Motor neuron (in vitro differentiated cells): ENCODE measurements around the gene PPEF2. TPM values are rescaled to one million over a fixed set of nuclear protein-coding genes. Genes with fewer than 3 reads are reported as not detected.
"Not testable (repeated sequence)": the region's sequence is repeated elsewhere in the genome, so short reads cannot be mapped to it uniquely, and the experiment has no call there.

Experiments used
- ATAC-seq, 8 experiments: fragments of 200-7000 bp; cut with Tn5 transposase; replicated peaks in 6 of 8; 2 replicates each; pipeline ENCODE4 v1.8.0; 2021; ENCODE audit warnings: mild to moderate bottlenecking in 8 of 8, moderate library complexity in 8 of 8
- H3K27ac ChIP-seq, 2 donors: fragments of 250-450 bp; sonication (Bioruptor Pico); 2 replicates each; pipeline ENCODE4 v1.9.0; 2021; ENCODE audit warnings: antibody characterized with exemption in 2 of 2, mild to moderate bottlenecking in 2 of 2, moderate library complexity in 1 of 2
- H3K4me1 ChIP-seq, 2 donors: fragments of 250-450 bp; sonication (Bioruptor Pico); replicated peaks in 1 of 2; 2 replicates each; pipeline ENCODE4 v1.6.1; 2021; ENCODE audit warnings: antibody characterized with exemption in 2 of 2, mild to moderate bottlenecking in 2 of 2, moderate library complexity in 1 of 2
- H3K4me3 ChIP-seq, 5 donors: fragments of 250-450 bp; sonication (Bioruptor Pico); 2 replicates each; pipeline ENCODE4 v1.9.0; 2021; ENCODE audit warnings: antibody characterized with exemption in 5 of 5, mild to moderate bottlenecking in 5 of 5, moderate library complexity in 4 of 5
- WGBS, 10 experiments: fragments of 450-650 bp; shearing (Covaris generic); methylation state at CpG; one replicate each; pipeline ENCODE4 v1.0.0; 2022; 5-methylcytosine and 5-hydroxymethylcytosine counted together
- in situ Hi-C, 9 experiments: fragments of 400-800 bp; cut with MboI; loops; one replicate each; pipeline ENCODE4 v1.15.0; 2021; ENCODE audit warnings: low sequenced_read_pairs in 9 of 9, low pct_unique_long_range_greater_than_20kb in 2 of 9; ENCODE audit not compliant: unreplicated experiment in 9 of 9
- total RNA-seq, 8 experiments: library from RNA; unstranded; fragments of 300-600 nt; gene quantifications; 2 replicates each; pipeline versions ENCODE4 v1.2.3 to v1.2.4, GENCODE V29; 2022

Gene PPEF2
- under 1 TPM in 5 of 8 experiments, not detected in 3; 0.15 to 0.80 (median 0.29) TPM for total RNA-seq

GRCh38 chr4:75902352-75902751, at the start of gene PPEF2:
Gene PPEF2 (minus strand): TSS chr4:75902452. CDS start chr4:75896325, 6,127 bp downstream.
- 0 to 87% (median 80%) methylated on average over 1 to 4 of the region's 5 CpGs; no CpG with 5 or more reads in 4 of the 10 experiments for WGBS, 10 experiments
- ATAC-seq, result no peak

GRCh38 chr4:75950213-75950815, 48.1 kb upstream of the PPEF2 start:
- in situ Hi-C loops, result loop anchor here in 1 of 9 experiments (25.0 kb wide), 1 partner anchor 187 kb away; the partner anchor contains the start of gene NUP54
- ATAC-seq, result peak in 3 of 8 experiments; percentile 51 to 95 (median 64)
- WGBS, 10 experiments, result 10 to 100% (median 73%) methylated on average over 1 to 3 of the region's 3 CpGs
- Histone ChIP-seq H3K4me3 (no peak overlapping the region), H3K27ac (no peak overlapping the region), H3K4me1 (no peaks in the 10 kb centered on the region)

More at GRCh38 chr4:75902352-75902751, at the start of gene PPEF2:
- in situ Hi-C loops, result no loop called here
- Histone ChIP-seq H3K27ac (no peak within 1 kb of the TSS), H3K4me1 (no peaks in the 10 kb centered on the region), H3K4me3 (no peak within 1 kb of the TSS)

GRCh38 chr4:75948822-75949444, 46.7 kb upstream of the PPEF2 start:
- H3K27ac ChIP-seq, result no peak overlapping the region
- H3K4me1 ChIP-seq, result no peaks in the 10 kb centered on the region
- H3K4me3 ChIP-seq, result no peak overlapping the region
- ATAC-seq, result peak in 3 of 8 experiments; percentile 21 to 91 (median 87)
- in situ Hi-C loops, result no loop called here
- 52 to 94% (median 80%) methylated on average over 2 to 5 of the region's 5 CpGs; no CpG with 5 or more reads in 1 of the 10 experiments for WGBS, 10 experiments

- peak; percentile 76 to 86 (median 83) for ATAC-seq
- in situ Hi-C loops, result no loop called here
- H3K4me3 ChIP-seq, result peak within 1 kb of the TSS; percentile 51 to 68 (median 64)
- H3K27ac ChIP-seq, result peak within 1 kb of the TSS in 1 of 2 donors; percentile 32
- 0 to 3% methylated on average over 5 to 7 of the region's 66 CpGs; no CpG with 5 or more reads in 8 of the 10 experiments for WGBS, 10 experiments
- H3K4me1 ChIP-seq, result no peaks in the 10 kb centered on the region
Observed at GRCh38 chr4:75940692-75941253, 38.5 kb upstream of the PPEF2 start, which contains the start of gene NAAA. Gene NAAA (minus strand): TSS chr4:75941013. CDS start chr4:75940949, 64 bp downstream.

GRCh38 chr4:75939890-75940691, 37.8 kb upstream of the PPEF2 start:
- 0 to 9% (median 0%) methylated on average over 1 to 31 of the region's 67 CpGs; no CpG with 5 or more reads in 4 of the 10 experiments for WGBS, 10 experiments

GRCh38 chr4:75935628-75936027, 33.4 kb upstream of the PPEF2 start:
- Histone ChIP-seq H3K4me1 (no peaks in the 10 kb centered on the region), H3K27ac (no peak overlapping the region), H3K4me3 (no peak overlapping the region)
- in situ Hi-C loops, result no loop called here
- WGBS, 10 experiments, result 17 to 86% (median 43%) methylated on average over 1 of the region's 1 CpG; no CpG with 5 or more reads in 3 of the 10 experiments
- no peak for ATAC-seq

More at GRCh38 chr4:75939890-75940691, 37.8 kb upstream of the PPEF2 start:
- ATAC-seq, result peak; percentile 72 to 79 (median 75)
- in situ Hi-C loops, result no loop called here
- no peaks in the 10 kb centered on the region for H3K4me1 ChIP-seq
- peak overlapping the region in 1 of 2 donors; percentile 32 for H3K27ac ChIP-seq
- H3K4me3 ChIP-seq, result peak overlapping the region; percentile 51 to 68 (median 64)

GRCh38 chr4:75930152-75930551, 27.9 kb upstream of the PPEF2 start:
- H3K4me1 ChIP-seq, result no peaks in the 10 kb centered on the region
- in situ Hi-C loops, result no loop called here

GRCh38 chr4:75924916-75925315, 22.7 kb upstream of the PPEF2 start:
- WGBS, 10 experiments, result 87 to 100% (median 92%) methylated on average over 1 to 6 of the region's 11 CpGs; no CpG with 5 or more reads in 1 of the 10 experiments
- in situ Hi-C loops, result not testable (repeated sequence)

More at GRCh38 chr4:75930152-75930551, 27.9 kb upstream of the PPEF2 start:
- no peak for ATAC-seq
- WGBS, 10 experiments, result 44 to 100% (median 85%) methylated on average over 1 to 3 of the region's 3 CpGs; no CpG with 5 or more reads in 2 of the 10 experiments
- Histone ChIP-seq H3K27ac (no peak overlapping the region), H3K4me3 (no peak overlapping the region)

GRCh38 chr4:75924309-75924827, 22.1 kb upstream of the PPEF2 start:
- Histone ChIP-seq H3K27ac (no peak overlapping the region), H3K4me3 (no peak overlapping the region), H3K4me1 (no peaks in the 10 kb centered on the region)
- ATAC-seq, result peak in 3 of 8 experiments; percentile 79 to 98 (median 96)
- 40 to 100% (median 95%) methylated on average over 1 to 5 of the region's 5 CpGs; no CpG with 5 or more reads in 1 of the 10 experiments for WGBS, 10 experiments
- in situ Hi-C loops, result no loop called here

More at GRCh38 chr4:75924916-75925315, 22.7 kb upstream of the PPEF2 start:
- H3K4me1 ChIP-seq, ATAC-seq, H3K4me3 ChIP-seq, H3K27ac ChIP-seq: not testable (repeated sequence)

- in situ Hi-C loops, result no loop called here
- no peak overlapping the region for H3K27ac ChIP-seq
- no peaks in the 10 kb centered on the region for H3K4me1 ChIP-seq
- no peak for ATAC-seq
- 63 to 100% (median 83%) methylated on average over 1 of the region's 1 CpG; no CpG with 5 or more reads in 3 of the 10 experiments for WGBS, 10 experiments
- no peak overlapping the region for H3K4me3 ChIP-seq
Observed at GRCh38 chr4:75922588-75922987, 20.3 kb upstream of the PPEF2 start.

GRCh38 chr4:75921910-75922309, 19.7 kb upstream of the PPEF2 start:
- WGBS, 10 experiments, result 88 to 100% (median 100%) methylated on average over 1 to 2 of the region's 2 CpGs; no CpG with 5 or more reads in 6 of the 10 experiments
- no peaks in the 10 kb centered on the region for H3K4me1 ChIP-seq
- no peak overlapping the region for H3K27ac ChIP-seq
- in situ Hi-C loops, result no loop called here
- ATAC-seq, result no peak
- no peak overlapping the region for H3K4me3 ChIP-seq

- in situ Hi-C loops, result no loop called here
- 83 to 100% (median 100%) methylated on average over 1 to 2 of the region's 4 CpGs; no CpG with 5 or more reads in 5 of the 10 experiments for WGBS, 10 experiments
- H3K4me3 ChIP-seq, result no peak overlapping the region
- no peak for ATAC-seq
- H3K4me1 ChIP-seq, result no peaks in the 10 kb centered on the region
- no peak overlapping the region for H3K27ac ChIP-seq
Observed at GRCh38 chr4:75920327-75920726, 18.1 kb upstream of the PPEF2 start.
